ENCODE results near the gene MYBBP1A. TPM values are rescaled to one million over a fixed set of nuclear protein-coding genes. Genes with fewer than 3 reads are reported as not detected.

Gene MYBBP1A
- total and polyA plus RNA-seq, 2 of the 13 experiments (the other 11 are each of a cell fraction or from before 2014, with no cell fraction given), result 18.6 to 54.8 TPM

DNA sequence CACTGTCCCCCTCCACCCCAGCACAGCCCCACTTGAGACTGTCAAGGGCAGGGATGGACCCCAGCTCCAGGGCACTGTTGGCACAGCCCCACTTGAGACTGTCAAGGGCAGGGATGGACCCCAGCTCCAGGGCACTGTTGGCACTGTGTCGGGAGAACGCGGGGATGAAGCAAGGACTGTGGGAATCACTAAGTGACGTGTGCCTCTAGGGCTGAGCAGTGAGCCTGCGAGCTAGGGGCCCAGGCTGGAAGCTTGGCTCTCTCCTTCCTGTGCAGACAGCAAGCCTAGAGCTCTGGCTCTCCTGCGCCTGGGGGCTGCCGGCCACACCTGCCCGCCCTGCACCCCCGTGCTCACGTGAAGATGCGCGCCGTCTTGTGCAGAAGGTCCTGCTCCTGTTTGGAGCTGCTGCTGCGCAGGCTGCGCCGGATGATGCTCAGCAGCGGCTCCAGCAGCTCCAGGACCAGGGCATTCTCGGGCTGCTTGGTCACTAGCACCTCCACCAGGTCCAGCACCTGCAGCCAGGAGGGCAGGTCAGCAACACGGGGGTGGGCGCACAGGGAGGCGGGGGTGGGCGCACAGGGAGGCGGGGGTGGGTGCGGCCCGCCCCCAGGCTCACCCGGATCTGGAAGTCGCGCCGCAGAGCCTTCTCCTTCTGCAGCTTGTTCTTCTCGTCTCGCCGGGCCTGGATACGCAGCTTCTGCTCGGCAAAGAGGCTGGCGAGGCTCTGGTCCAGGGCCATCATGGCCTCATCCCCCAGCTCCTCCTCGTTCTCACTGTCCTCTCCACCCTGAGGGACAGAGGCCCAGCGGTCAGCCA, 10.8 kb downstream of the MYBBP1A start:
- no peak overlapping the region for H2AFZ ChIP-seq (ENCODE audit: low read length)
- intact Hi-C loops (cut with micrococcal nuclease; ENCODE audit: unreplicated experiment) (no loop called here), in situ Hi-C loops (cut with HindIII; ENCODE audit: extremely low pct_ligation_motif_present, low pct_unique_long_range_greater_than_20kb) (no loop called here)
- peaks cover 47 to 86% of the 10 kb centered on the region in 2 experiments for H3K36me3 ChIP-seq (replicated peaks in 1 of 2; ENCODE audit: control insufficient read depth in 1 of 2, insufficient read depth in 2 of 2, low read length in 2 of 2)
- ChIA-PET CTCF (ENCODE audit: low intra/inter-chr PET ratio, low total read pairs) (no interaction called here), POLR2A (interaction anchor here (0.6 to 1.0 kb wide), 2 partner anchors 10 to 11 kb away, joined by 3 to 5 read pairs; partner anchors contain the start of gene MYBBP1A)
- H3K27me3 ChIP-seq (ENCODE audit: control insufficient read depth in 1 of 2, insufficient read depth in 2 of 2, low read length in 2 of 2), result no peaks in the 10 kb centered on the region
- BruUV-seq (replicated peaks), result no TSS peak
- H3K4me1 ChIP-seq (ENCODE audit: insufficient read depth, low read length), result peaks cover 9% of the 10 kb centered on the region; the same call in 1 of the 2 replicates
- TF ChIP-seq ZBTB20 (CRISPR knock-in tag; IDR thresholded peaks at IDR 0.05; ENCODE audit: borderline replicate concordance, low read depth) (no peak), TEAD3 (CRISPR knock-in tag; optimal IDR thresholded peaks at IDR 0.05; ENCODE audit: borderline replicate concordance) (no peak), ESRRA (CRISPR knock-in tag; IDR thresholded peaks at IDR 0.05; ENCODE audit: low read depth) (no peak), ONECUT2 (CRISPR knock-in tag; IDR thresholded peaks at IDR 0.05) (no peak), ZNF30 (CRISPR knock-in tag; IDR thresholded peaks at IDR 0.05) (no peak), POLR2A (IDR thresholded peaks at IDR 0.05; ENCODE audit: insufficient read depth in 1 of 2, low read depth in 2 of 2, low read length in 2 of 2) (no peak), POLR2AphosphoS2 (IDR thresholded peaks at IDR 0.05; ENCODE audit: low read depth, low read length) (no peak), KDM5B (CRISPR knock-in tag; IDR thresholded peaks at IDR 0.05; ENCODE audit: borderline replicate concordance) (no peak), ZNF564 (CRISPR knock-in tag; IDR thresholded peaks at IDR 0.05) (no peak)
- TF ChIP-seq, protein P1, sequence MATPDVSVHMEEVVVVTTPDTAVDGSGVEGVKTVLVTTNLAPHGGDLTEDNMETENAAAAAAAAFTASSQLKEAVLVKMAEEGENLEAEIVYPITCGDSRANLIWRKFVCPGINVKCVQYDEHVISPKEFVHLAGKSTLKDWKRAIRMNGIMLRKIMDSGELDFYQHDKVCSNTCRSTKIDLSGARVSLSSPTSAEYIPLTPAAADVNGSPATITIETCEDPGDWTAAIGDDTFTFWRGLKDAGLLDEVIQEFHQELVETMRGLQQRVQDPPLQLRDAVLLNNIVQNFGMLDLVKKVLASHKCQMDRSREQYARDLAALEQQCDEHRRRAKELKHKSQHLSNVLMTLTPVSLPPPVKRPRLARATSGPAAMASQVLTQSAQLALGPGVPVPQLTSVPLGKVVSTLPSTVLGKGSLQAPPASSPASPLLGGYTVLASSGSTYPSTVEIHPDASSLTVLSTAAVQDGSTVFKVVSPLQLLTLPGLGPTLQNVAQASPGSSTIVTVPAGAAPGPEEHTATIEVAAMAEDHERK (CRISPR knock-in tag; IDR thresholded peaks at IDR 0.05; ENCODE audit: low read depth), result no peak
- TF ChIP-seq, protein P2, sequence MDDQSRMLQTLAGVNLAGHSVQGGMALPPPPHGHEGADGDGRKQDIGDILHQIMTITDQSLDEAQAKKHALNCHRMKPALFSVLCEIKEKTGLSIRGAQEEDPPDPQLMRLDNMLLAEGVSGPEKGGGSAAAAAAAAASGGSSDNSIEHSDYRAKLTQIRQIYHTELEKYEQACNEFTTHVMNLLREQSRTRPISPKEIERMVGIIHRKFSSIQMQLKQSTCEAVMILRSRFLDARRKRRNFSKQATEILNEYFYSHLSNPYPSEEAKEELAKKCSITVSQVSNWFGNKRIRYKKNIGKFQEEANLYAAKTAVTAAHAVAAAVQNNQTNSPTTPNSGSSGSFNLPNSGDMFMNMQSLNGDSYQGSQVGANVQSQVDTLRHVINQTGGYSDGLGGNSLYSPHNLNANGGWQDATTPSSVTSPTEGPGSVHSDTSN (CRISPR knock-in tag; IDR thresholded peaks at IDR 0.05; ENCODE audit: borderline replicate concordance), result no peak
- TF ChIP-seq, protein P3, sequence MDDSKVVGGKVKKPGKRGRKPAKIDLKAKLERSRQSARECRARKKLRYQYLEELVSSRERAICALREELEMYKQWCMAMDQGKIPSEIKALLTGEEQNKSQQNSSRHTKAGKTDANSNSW (CRISPR knock-in tag; IDR thresholded peaks at IDR 0.05; ENCODE audit: borderline replicate concordance), result no peak
- TF ChIP-seq, protein P4, sequence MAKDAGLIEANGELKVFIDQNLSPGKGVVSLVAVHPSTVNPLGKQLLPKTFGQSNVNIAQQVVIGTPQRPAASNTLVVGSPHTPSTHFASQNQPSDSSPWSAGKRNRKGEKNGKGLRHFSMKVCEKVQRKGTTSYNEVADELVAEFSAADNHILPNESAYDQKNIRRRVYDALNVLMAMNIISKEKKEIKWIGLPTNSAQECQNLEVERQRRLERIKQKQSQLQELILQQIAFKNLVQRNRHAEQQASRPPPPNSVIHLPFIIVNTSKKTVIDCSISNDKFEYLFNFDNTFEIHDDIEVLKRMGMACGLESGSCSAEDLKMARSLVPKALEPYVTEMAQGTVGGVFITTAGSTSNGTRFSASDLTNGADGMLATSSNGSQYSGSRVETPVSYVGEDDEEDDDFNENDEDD (CRISPR knock-in tag; IDR thresholded peaks at IDR 0.05; ENCODE audit: borderline replicate concordance), result no peak
- TF ChIP-seq, protein P5, sequence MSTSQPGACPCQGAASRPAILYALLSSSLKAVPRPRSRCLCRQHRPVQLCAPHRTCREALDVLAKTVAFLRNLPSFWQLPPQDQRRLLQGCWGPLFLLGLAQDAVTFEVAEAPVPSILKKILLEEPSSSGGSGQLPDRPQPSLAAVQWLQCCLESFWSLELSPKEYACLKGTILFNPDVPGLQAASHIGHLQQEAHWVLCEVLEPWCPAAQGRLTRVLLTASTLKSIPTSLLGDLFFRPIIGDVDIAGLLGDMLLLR (CRISPR knock-in tag; IDR thresholded peaks at IDR 0.05), result no peak
- 0 out of 2 replicates have a peak, but pooled peaks cover 2% of the 10 kb centered on the region for H4K20me1 ChIP-seq (ENCODE audit: insufficient read depth, low read length)
- FAIRE-seq (no peak), DNase-seq (ENCODE audit: low spot score) (no peak), ATAC-seq (no peak)
- WGBS (ENCODE audit: low lambda C conversion rate), result 94% methylated on average over 16 of the region's 37 CpGs
- no peak overlapping the region for H3K9ac ChIP-seq (ENCODE audit: insufficient read depth, low read depth, low read length)
- no peaks in the 10 kb centered on the region for H3K79me2 ChIP-seq (ENCODE audit: insufficient read depth, low read length)
- H3K9me3 ChIP-seq (ENCODE audit: low read length), result no peaks in the 10 kb centered on the region
- H3K27ac ChIP-seq (ENCODE audit: extremely low read length, insufficient read depth, low read length), result no peak overlapping the region
- no peak overlapping the region for H3K4me2 ChIP-seq (ENCODE audit: low read depth, low read length)
- H3K4me3 ChIP-seq (replicated peaks in 1 of 3; ENCODE audit: insufficient read depth in 1 of 3, low read depth in 2 of 3, low read length in 3 of 3), result no peak overlapping the region
